GM23338 (cell line): Measurements from ENCODE around the gene ETNK1. TPM values are rescaled to one million over a fixed set of nuclear protein-coding genes. Genes with fewer than 3 reads are reported as not detected.

Experiments
- ATAC-seq: fragments of 200-7000 bp; cut with Tn5 transposase; 3 replicates; pipeline ENCODE4 v1.9.1; 2020
- DNase-seq: peaks from one replicate; pipeline ENCODE4 v3.0.0-alpha.2; 2015; ENCODE audit warnings: low spot score
- H2AFZ ChIP-seq: fragments of 200-600 bp; sonication (generic); 2 replicates; pipeline ENCODE4 v1.8.0; 2016; ENCODE audit warnings: antibody characterized with exemption, mild to moderate bottlenecking, moderate library complexity
- H3F3A ChIP-seq: fragments of 200-600 bp; sonication (generic); replicated peaks from 2 replicates; pipeline ENCODE4 v1.8.0; 2017; ENCODE audit warnings: antibody characterized with exemption, mixed run types, low read depth
- H3K27ac ChIP-seq: fragments of 200-600 bp; sonication (generic); 2 replicates; pipeline ENCODE4 v1.6.1; 2016; ENCODE audit warnings: low read depth
- H3K27me3 ChIP-seq: fragments of 200-600 bp; sonication (generic); 2 replicates; pipeline ENCODE4 v1.8.0; 2016; ENCODE audit warnings: mild to moderate bottlenecking, mixed run types, moderate library complexity; ENCODE audit not compliant: insufficient read depth
- H3K36me3 ChIP-seq: fragments of 200-600 bp; sonication (generic); 2 replicates; pipeline ENCODE4 v1.8.0; 2016; ENCODE audit warnings: mild to moderate bottlenecking; ENCODE audit not compliant: insufficient read depth
- H3K4me1 ChIP-seq: fragments of 200-600 bp; sonication (generic); 2 replicates; pipeline ENCODE4 v1.8.0; 2016; ENCODE audit warnings: mild to moderate bottlenecking, moderate library complexity; ENCODE audit not compliant: insufficient read depth
- H3K4me2 ChIP-seq: fragments of 200-600 bp; sonication (generic); 2 replicates; pipeline ENCODE4 v1.7.1; 2017; ENCODE audit warnings: mixed run types
- H3K4me3 ChIP-seq: fragments of 200-600 bp; sonication (generic); 2 replicates; pipeline ENCODE4 v1.6.1; 2016; ENCODE audit warnings: mixed run types
- H3K79me2 ChIP-seq: fragments of 200-600 bp; sonication (generic); replicated peaks from 2 replicates; pipeline ENCODE4 v1.8.0; 2017; ENCODE audit warnings: mild to moderate bottlenecking; ENCODE audit not compliant: insufficient read depth
- H3K9me2 ChIP-seq: fragments of 200-600 bp; sonication (generic); 2 replicates; pipeline ENCODE4 v1.8.0; 2017; ENCODE audit not compliant: insufficient read depth
- H4K20me1 ChIP-seq: fragments of 200-600 bp; sonication (generic); replicated peaks from 2 replicates; pipeline ENCODE4 v1.8.0; 2017; ENCODE audit warnings: mild to moderate bottlenecking; ENCODE audit not compliant: insufficient read depth
- H3K27ac Mint-ChIP-seq: 2 replicates; pipeline ENCODE4 v1.8.0; 2020; ENCODE audit warnings: inconsistent platforms, mild to moderate bottlenecking, moderate library complexity, mixed read lengths
- H3K27me3 Mint-ChIP-seq: 3 replicates; pipeline ENCODE4 v1.8.0; 2022; ENCODE audit warnings: low read depth, mild to moderate bottlenecking, moderate library complexity, mixed read lengths, inconsistent platforms; ENCODE audit not compliant: insufficient read depth, poor library complexity
- H3K36me3 Mint-ChIP-seq: 3 replicates; pipeline ENCODE4 v1.8.0; 2021; ENCODE audit warnings: low read depth, mild to moderate bottlenecking, inconsistent platforms, moderate library complexity, mixed read lengths
- H3K4me1 Mint-ChIP-seq: 3 replicates; pipeline ENCODE4 v1.8.0; 2020; ENCODE audit warnings: mild to moderate bottlenecking, inconsistent platforms, mixed read lengths
- H3K4me3 Mint-ChIP-seq: 3 replicates; pipeline ENCODE4 v1.8.0; 2021; ENCODE audit warnings: moderate library complexity, mild to moderate bottlenecking, inconsistent platforms, mixed read lengths
- H3K9me3 Mint-ChIP-seq: 3 replicates; pipeline ENCODE4 v1.8.0; 2020; ENCODE audit warnings: moderate library complexity, mild to moderate bottlenecking, inconsistent platforms, mixed read lengths
- CREB1 ChIP-seq: fragments of 250-450 bp; sonication (Bioruptor Pico); IDR thresholded peaks from 2 replicates; pipeline ENCODE4 v1.5.0; 2020; ENCODE audit warnings: low read depth, mild to moderate bottlenecking, moderate library complexity
- EZH2 ChIP-seq: fragments of 200-600 bp; sonication (generic); IDR thresholded peaks from one replicate; pipeline ENCODE4 v1.8.0; 2017; ENCODE audit warnings: antibody characterized with exemption, mild to moderate bottlenecking, low read depth; ENCODE audit not compliant: unreplicated experiment
- EZH2phosphoT487 ChIP-seq: fragments of 200-600 bp; sonication (generic); IDR thresholded peaks from one replicate; pipeline ENCODE4 v1.8.1; 2018; ENCODE audit warnings: antibody characterized with exemption; ENCODE audit not compliant: unreplicated experiment
- JUNB ChIP-seq: IDR thresholded peaks from one replicate; pipeline ENCODE4 v1.6.1; 2016; ENCODE audit warnings: antibody characterized with exemption; ENCODE audit not compliant: unreplicated experiment
- NANOG ChIP-seq: IDR thresholded peaks from 2 replicates; pipeline ENCODE4 v1.6.1; 2016; ENCODE audit warnings: antibody characterized with exemption, borderline replicate concordance
- POLR2AphosphoS5 ChIP-seq: IDR thresholded peaks from 2 replicates; pipeline ENCODE4 v1.6.1; 2016; ENCODE audit warnings: antibody characterized with exemption, low read depth
- ZNF114 ChIP-seq: fragments of 250-450 bp; sonication (Bioruptor Pico); IDR thresholded peaks from 2 replicates; pipeline ENCODE4 v1.5.0; 2020; ENCODE audit warnings: mild to moderate bottlenecking, moderate library complexity
- ZNF331 ChIP-seq: fragments of 250-450 bp; sonication (Bioruptor Pico); IDR thresholded peaks from 2 replicates; pipeline ENCODE4 v1.5.0; 2020; ENCODE audit warnings: low read depth, mild to moderate bottlenecking, moderate library complexity
- polyA plus RNA-seq: library from polyadenylated mRNA; unstranded; fragments of >200 nt; fragmentation: Nextera tagmentation; extraction: Ambion mirVana; gene quantifications from 2 replicates; pipeline ENCODE4 v1.2.1, GENCODE V29; 2016
- total RNA-seq: library from RNA; depleted of rRNA; stranded (reverse); fragments of >200 nt; shearing (Covaris generic); gene quantifications from 2 replicates; pipeline ENCODE4 v1.2.3, GENCODE V29; 2014
- TF ChIP-seq, protein P1 (sequence below): IDR thresholded peaks from one replicate; pipeline ENCODE4 v1.6.1; 2018; ENCODE audit warnings: antibody characterized with exemption; ENCODE audit not compliant: unreplicated experiment
- TF ChIP-seq, protein P2 (sequence below): IDR thresholded peaks from 2 replicates; pipeline ENCODE4 v1.6.1; 2016; ENCODE audit warnings: antibody characterized with exemption
- TF ChIP-seq, protein P3 (sequence below): fragments of 250-450 bp; sonication (Bioruptor Pico); IDR thresholded peaks from 2 replicates; pipeline ENCODE4 v1.5.0; 2020; ENCODE audit warnings: mild to moderate bottlenecking, moderate library complexity

ETNK1 gene
- total and polyA plus RNA-seq, 2 experiments from 2014 or later, result 41.9 to 101 TPM

DNA sequence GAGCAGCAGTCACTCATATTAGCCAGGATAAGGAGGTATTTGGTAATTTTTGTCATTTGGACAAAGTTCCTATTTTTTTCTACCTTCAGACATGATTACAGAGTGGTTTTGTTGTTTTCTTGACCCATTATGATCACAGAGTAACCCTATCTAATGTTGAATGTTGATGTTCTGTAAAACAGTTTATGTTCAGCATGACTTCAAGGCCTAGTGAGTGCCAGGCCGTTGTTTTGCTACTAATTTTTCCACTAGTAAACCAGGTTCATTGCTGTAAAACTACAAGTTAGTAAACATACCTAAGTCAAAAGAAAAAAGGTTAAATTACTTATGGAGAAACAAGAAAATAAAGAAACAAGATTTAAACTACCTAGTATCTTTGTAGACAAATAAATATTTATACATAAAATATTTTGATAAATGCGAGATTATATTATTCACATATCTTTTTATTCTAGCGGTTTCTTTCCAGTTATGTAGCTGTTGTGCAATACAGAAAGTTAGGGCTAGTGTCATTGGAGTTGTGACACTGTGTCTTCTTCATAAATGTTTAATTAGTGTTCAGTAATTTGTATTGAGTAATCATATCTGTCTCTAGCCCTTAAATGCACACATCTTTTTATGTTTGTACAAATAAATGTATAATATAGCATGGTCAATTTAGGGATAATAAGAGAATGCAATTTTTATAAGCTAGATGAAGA is 16.5 kb downstream of the ETNK1 start:
- no peaks in the 10 kb centered on the region; the same call in 1 of the 3 replicates for H3K36me3 Mint-ChIP-seq
- H2AFZ ChIP-seq, result no peak overlapping the region
- no peak overlapping the region for H3K4me2 ChIP-seq
- DNase-seq, result no peak
- peak overlapping the region; percentile 9; the same call in 1 of the 2 replicates for H3K27ac Mint-ChIP-seq
- H3K4me1 Mint-ChIP-seq, result peaks cover 22% of the 10 kb centered on the region
- H3K27ac ChIP-seq, result no peak overlapping the region
- H3K27me3 Mint-ChIP-seq, result no peaks in the 10 kb centered on the region
- H3K4me3 Mint-ChIP-seq, result no peak overlapping the region
- peaks cover 87% of the 10 kb centered on the region for H3K79me2 ChIP-seq
- peaks cover 20% of the 10 kb centered on the region for H3K4me1 ChIP-seq
- H3K4me3 ChIP-seq, result no peak overlapping the region
- H3K27me3 ChIP-seq, result no peaks in the 10 kb centered on the region
- ATAC-seq, result no peak
- H3K9me2 ChIP-seq, result no peaks in the 10 kb centered on the region
- no peaks in the 10 kb centered on the region for H3K9me3 Mint-ChIP-seq
- H4K20me1 ChIP-seq, result peaks cover 25% of the 10 kb centered on the region
- H3K36me3 ChIP-seq, result no peaks in the 10 kb centered on the region; the same call in 1 of the 2 replicates
- H3F3A ChIP-seq, result no peaks in the 10 kb centered on the region
- TF ChIP-seq EZH2phosphoT487 (no peak), EZH2 (no peak), CREB1 (CRISPR knock-in tag) (no peak)

DNA sequence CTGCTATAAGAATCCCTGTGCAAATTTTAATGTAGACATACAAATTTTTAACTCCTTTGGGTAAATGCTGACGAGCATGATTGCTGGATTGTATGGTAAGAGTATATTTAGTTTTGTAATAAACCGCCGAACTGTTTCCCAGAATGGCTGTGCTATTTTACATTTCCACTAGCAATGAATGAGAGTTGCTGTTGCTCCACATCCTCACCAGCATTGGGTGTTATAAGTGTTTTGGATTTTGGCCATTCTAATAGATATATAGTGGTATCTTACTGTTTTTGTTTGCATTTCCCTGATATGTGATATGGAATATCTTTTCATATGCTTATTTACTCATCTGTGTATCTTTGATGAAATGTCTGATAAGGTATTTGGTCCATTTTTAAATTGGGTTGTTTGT is 23.7 kb downstream of the ETNK1 start:
- no peak overlapping the region for H3K4me3 Mint-ChIP-seq
- Histone ChIP-seq H3K36me3 (no peaks in the 10 kb centered on the region; the same call in 1 of the 2 replicates), H3K27ac (no peak overlapping the region), H3K4me2 (no peak overlapping the region), H3K4me3 (no peak overlapping the region), H3F3A (no peaks in the 10 kb centered on the region), H4K20me1 (peaks cover 13% of the 10 kb centered on the region; the same call in 1 of the 2 replicates), H3K4me1 (peaks cover 26% of the 10 kb centered on the region), H3K79me2 (peaks cover 85% of the 10 kb centered on the region), H3K27me3 (no peaks in the 10 kb centered on the region), H3K9me2 (no peaks in the 10 kb centered on the region), H2AFZ (no peak overlapping the region)
- peaks cover 35% of the 10 kb centered on the region for H3K4me1 Mint-ChIP-seq
- no peak overlapping the region for H3K27ac Mint-ChIP-seq
- peaks cover 4% of the 10 kb centered on the region for H3K27me3 Mint-ChIP-seq
- H3K36me3 Mint-ChIP-seq, result peaks cover 4% of the 10 kb centered on the region
- ATAC-seq (no peak), DNase-seq (no peak)
- H3K9me3 Mint-ChIP-seq, result no peaks in the 10 kb centered on the region
- TF ChIP-seq, protein P1, sequence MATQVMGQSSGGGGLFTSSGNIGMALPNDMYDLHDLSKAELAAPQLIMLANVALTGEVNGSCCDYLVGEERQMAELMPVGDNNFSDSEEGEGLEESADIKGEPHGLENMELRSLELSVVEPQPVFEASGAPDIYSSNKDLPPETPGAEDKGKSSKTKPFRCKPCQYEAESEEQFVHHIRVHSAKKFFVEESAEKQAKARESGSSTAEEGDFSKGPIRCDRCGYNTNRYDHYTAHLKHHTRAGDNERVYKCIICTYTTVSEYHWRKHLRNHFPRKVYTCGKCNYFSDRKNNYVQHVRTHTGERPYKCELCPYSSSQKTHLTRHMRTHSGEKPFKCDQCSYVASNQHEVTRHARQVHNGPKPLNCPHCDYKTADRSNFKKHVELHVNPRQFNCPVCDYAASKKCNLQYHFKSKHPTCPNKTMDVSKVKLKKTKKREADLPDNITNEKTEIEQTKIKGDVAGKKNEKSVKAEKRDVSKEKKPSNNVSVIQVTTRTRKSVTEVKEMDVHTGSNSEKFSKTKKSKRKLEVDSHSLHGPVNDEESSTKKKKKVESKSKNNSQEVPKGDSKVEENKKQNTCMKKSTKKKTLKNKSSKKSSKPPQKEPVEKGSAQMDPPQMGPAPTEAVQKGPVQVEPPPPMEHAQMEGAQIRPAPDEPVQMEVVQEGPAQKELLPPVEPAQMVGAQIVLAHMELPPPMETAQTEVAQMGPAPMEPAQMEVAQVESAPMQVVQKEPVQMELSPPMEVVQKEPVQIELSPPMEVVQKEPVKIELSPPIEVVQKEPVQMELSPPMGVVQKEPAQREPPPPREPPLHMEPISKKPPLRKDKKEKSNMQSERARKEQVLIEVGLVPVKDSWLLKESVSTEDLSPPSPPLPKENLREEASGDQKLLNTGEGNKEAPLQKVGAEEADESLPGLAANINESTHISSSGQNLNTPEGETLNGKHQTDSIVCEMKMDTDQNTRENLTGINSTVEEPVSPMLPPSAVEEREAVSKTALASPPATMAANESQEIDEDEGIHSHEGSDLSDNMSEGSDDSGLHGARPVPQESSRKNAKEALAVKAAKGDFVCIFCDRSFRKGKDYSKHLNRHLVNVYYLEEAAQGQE, result no peak
- TF ChIP-seq ZNF114, result no peak
- no peak for TF ChIP-seq POLR2AphosphoS5
- no peak for TF ChIP-seq JUNB
- TF ChIP-seq, protein P2, sequence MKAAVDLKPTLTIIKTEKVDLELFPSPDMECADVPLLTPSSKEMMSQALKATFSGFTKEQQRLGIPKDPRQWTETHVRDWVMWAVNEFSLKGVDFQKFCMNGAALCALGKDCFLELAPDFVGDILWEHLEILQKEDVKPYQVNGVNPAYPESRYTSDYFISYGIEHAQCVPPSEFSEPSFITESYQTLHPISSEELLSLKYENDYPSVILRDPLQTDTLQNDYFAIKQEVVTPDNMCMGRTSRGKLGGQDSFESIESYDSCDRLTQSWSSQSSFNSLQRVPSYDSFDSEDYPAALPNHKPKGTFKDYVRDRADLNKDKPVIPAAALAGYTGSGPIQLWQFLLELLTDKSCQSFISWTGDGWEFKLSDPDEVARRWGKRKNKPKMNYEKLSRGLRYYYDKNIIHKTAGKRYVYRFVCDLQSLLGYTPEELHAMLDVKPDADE, result no peak
- TF ChIP-seq NANOG, result no peak
- no peak for TF ChIP-seq CREB1 (CRISPR knock-in tag)
- TF ChIP-seq ZNF331 (CRISPR knock-in tag), result no peak
- no peak for TF ChIP-seq EZH2phosphoT487
- TF ChIP-seq EZH2, result no peak
- TF ChIP-seq, protein P3, sequence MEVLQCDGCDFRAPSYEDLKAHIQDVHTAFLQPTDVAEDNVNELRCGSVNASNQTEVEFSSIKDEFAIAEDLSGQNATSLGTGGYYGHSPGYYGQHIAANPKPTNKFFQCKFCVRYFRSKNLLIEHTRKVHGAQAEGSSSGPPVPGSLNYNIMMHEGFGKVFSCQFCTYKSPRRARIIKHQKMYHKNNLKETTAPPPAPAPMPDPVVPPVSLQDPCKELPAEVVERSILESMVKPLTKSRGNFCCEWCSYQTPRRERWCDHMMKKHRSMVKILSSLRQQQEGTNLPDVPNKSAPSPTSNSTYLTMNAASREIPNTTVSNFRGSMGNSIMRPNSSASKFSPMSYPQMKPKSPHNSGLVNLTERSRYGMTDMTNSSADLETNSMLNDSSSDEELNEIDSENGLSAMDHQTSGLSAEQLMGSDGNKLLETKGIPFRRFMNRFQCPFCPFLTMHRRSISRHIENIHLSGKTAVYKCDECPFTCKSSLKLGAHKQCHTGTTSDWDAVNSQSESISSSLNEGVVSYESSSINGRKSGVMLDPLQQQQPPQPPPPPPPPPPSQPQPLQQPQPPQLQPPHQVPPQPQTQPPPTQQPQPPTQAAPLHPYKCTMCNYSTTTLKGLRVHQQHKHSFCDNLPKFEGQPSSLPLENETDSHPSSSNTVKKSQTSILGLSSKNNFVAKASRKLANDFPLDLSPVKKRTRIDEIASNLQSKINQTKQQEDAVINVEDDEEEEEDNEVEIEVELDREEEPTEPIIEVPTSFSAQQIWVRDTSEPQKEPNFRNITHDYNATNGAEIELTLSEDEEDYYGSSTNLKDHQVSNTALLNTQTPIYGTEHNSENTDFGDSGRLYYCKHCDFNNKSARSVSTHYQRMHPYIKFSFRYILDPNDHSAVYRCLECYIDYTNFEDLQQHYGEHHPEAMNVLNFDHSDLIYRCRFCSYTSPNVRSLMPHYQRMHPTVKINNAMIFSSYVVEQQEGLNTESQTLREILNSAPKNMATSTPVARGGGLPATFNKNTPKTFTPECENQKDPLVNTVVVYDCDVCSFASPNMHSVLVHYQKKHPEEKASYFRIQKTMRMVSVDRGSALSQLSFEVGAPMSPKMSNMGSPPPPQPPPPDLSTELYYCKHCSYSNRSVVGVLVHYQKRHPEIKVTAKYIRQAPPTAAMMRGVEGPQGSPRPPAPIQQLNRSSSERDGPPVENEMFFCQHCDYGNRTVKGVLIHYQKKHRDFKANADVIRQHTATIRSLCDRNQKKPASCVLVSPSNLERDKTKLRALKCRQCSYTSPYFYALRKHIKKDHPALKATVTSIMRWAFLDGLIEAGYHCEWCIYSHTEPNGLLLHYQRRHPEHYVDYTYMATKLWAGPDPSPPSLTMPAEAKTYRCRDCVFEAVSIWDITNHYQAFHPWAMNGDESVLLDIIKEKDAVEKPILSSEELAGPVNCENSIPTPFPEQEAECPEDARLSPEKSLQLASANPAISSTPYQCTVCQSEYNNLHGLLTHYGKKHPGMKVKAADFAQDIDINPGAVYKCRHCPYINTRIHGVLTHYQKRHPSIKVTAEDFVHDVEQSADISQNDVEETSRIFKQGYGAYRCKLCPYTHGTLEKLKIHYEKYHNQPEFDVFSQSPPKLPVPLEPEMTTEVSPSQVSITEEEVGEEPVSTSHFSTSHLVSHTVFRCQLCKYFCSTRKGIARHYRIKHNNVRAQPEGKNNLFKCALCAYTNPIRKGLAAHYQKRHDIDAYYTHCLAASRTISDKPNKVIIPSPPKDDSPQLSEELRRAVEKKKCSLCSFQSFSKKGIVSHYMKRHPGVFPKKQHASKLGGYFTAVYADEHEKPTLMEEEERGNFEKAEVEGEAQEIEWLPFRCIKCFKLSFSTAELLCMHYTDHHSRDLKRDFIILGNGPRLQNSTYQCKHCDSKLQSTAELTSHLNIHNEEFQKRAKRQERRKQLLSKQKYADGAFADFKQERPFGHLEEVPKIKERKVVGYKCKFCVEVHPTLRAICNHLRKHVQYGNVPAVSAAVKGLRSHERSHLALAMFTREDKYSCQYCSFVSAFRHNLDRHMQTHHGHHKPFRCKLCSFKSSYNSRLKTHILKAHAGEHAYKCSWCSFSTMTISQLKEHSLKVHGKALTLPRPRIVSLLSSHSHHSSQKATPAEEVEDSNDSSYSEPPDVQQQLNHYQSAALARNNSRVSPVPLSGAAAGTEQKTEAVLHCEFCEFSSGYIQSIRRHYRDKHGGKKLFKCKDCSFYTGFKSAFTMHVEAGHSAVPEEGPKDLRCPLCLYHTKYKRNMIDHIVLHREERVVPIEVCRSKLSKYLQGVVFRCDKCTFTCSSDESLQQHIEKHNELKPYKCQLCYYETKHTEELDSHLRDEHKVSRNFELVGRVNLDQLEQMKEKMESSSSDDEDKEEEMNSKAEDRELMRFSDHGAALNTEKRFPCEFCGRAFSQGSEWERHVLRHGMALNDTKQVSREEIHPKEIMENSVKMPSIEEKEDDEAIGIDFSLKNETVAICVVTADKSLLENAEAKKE, result no peak
